ENCODE results near the gene EPGN. TPM values are rescaled to one million over a fixed set of nuclear protein-coding genes. Genes with fewer than 3 reads are reported as not detected.

EPGN gene
- total and polyA plus RNA-seq, 2 of the 13 experiments (the other 11 are each of a cell fraction or from before 2014, with no cell fraction given): not detected

DNA sequence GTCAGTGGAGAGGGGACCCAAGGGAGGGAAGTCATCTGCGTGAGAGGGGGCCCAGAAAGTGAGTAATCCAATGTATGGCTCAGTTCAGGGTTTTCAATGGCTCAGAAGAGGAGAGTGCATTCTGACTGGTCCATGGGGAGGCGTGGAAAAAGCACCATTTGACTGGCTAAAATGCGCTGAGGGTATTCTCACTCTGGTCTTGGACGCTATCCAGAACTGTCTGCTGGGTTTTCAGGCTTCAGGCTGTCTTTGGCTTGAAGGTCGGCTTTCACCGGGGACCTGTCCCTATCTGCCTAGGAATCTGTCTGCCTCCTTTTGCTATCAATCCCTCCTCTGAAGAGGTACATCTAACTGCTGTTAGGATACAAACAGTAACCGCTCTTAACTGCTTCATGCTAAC lies 26.4 kb downstream of the EPGN start:
- H3K9ac ChIP-seq (ENCODE audit: insufficient read depth, low read depth, low read length): no peak overlapping the region
- CTCF ChIA-PET (ENCODE audit: low intra/inter-chr PET ratio, low total read pairs): no interaction called here
- no peaks in the 10 kb centered on the region for H3K4me1 ChIP-seq (ENCODE audit: insufficient read depth, low read length)
- FAIRE-seq (no peak), ATAC-seq (no peak), DNase-seq (ENCODE audit: low spot score) (no peak)
- H3K9me3 ChIP-seq (ENCODE audit: low read length): no peaks in the 10 kb centered on the region
- H2AFZ ChIP-seq (ENCODE audit: low read length): no peak overlapping the region
- intact Hi-C loops (cut with micrococcal nuclease; ENCODE audit: unreplicated experiment) (no loop called here), in situ Hi-C loops (cut with HindIII; ENCODE audit: extremely low pct_ligation_motif_present, low pct_unique_long_range_greater_than_20kb) (no loop called here)
- no peaks in the 10 kb centered on the region for H3K36me3 ChIP-seq (replicated peaks in 1 of 2; ENCODE audit: control insufficient read depth in 1 of 2, insufficient read depth in 2 of 2, low read length in 2 of 2)
- H3K4me3 ChIP-seq (replicated peaks in 1 of 3; ENCODE audit: insufficient read depth in 1 of 3, low read depth in 2 of 3, low read length in 3 of 3): no peak overlapping the region
- no peak overlapping the region for H3K27ac ChIP-seq (ENCODE audit: extremely low read length, insufficient read depth, low read length)
- no peaks in the 10 kb centered on the region for H4K20me1 ChIP-seq (ENCODE audit: insufficient read depth, low read length)
- no TSS peak for BruUV-seq (replicated peaks)
- H3K27me3 ChIP-seq (ENCODE audit: control insufficient read depth in 1 of 2, insufficient read depth in 2 of 2, low read length in 2 of 2): no peaks in the 10 kb centered on the region; a peak in 1 of 5 replicates
- no peaks in the 10 kb centered on the region for H3K79me2 ChIP-seq (ENCODE audit: insufficient read depth, low read length)
- WGBS (ENCODE audit: low lambda C conversion rate): 27% methylated on average over 7 of the region's 7 CpGs
- no peak overlapping the region for H3K4me2 ChIP-seq (ENCODE audit: low read depth, low read length)
- POLR2A ChIA-PET: no interaction called here
- TF ChIP-seq, protein P1, sequence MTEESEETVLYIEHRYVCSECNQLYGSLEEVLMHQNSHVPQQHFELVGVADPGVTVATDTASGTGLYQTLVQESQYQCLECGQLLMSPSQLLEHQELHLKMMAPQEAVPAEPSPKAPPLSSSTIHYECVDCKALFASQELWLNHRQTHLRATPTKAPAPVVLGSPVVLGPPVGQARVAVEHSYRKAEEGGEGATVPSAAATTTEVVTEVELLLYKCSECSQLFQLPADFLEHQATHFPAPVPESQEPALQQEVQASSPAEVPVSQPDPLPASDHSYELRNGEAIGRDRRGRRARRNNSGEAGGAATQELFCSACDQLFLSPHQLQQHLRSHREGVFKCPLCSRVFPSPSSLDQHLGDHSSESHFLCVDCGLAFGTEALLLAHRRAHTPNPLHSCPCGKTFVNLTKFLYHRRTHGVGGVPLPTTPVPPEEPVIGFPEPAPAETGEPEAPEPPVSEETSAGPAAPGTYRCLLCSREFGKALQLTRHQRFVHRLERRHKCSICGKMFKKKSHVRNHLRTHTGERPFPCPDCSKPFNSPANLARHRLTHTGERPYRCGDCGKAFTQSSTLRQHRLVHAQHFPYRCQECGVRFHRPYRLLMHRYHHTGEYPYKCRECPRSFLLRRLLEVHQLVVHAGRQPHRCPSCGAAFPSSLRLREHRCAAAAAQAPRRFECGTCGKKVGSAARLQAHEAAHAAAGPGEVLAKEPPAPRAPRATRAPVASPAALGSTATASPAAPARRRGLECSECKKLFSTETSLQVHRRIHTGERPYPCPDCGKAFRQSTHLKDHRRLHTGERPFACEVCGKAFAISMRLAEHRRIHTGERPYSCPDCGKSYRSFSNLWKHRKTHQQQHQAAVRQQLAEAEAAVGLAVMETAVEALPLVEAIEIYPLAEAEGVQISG (CRISPR knock-in tag; IDR thresholded peaks at IDR 0.05): no peak
- TF ChIP-seq ZZZ3 (CRISPR knock-in tag; IDR thresholded peaks at IDR 0.05; ENCODE audit: borderline replicate concordance) (no peak), SRSF9 (IDR thresholded peaks at IDR 0.05; ENCODE audit: borderline replicate concordance, insufficient read depth, low read depth, low read length, poor library complexity, severe bottlenecking) (no peak), IKZF1 (IDR thresholded peaks at IDR 0.05) (no peak), NR2F1 (CRISPR knock-in tag; IDR thresholded peaks at IDR 0.05) (no peak), RFXANK (CRISPR knock-in tag; IDR thresholded peaks at IDR 0.05) (no peak), RELA (CRISPR knock-in tag; IDR thresholded peaks at IDR 0.05) (no peak), MXD4 (CRISPR knock-in tag; IDR thresholded peaks at IDR 0.05) (no peak), ZNF629 (CRISPR knock-in tag; conservative IDR thresholded peaks at IDR 0.05) (no peak)
- TF ChIP-seq, protein P2, sequence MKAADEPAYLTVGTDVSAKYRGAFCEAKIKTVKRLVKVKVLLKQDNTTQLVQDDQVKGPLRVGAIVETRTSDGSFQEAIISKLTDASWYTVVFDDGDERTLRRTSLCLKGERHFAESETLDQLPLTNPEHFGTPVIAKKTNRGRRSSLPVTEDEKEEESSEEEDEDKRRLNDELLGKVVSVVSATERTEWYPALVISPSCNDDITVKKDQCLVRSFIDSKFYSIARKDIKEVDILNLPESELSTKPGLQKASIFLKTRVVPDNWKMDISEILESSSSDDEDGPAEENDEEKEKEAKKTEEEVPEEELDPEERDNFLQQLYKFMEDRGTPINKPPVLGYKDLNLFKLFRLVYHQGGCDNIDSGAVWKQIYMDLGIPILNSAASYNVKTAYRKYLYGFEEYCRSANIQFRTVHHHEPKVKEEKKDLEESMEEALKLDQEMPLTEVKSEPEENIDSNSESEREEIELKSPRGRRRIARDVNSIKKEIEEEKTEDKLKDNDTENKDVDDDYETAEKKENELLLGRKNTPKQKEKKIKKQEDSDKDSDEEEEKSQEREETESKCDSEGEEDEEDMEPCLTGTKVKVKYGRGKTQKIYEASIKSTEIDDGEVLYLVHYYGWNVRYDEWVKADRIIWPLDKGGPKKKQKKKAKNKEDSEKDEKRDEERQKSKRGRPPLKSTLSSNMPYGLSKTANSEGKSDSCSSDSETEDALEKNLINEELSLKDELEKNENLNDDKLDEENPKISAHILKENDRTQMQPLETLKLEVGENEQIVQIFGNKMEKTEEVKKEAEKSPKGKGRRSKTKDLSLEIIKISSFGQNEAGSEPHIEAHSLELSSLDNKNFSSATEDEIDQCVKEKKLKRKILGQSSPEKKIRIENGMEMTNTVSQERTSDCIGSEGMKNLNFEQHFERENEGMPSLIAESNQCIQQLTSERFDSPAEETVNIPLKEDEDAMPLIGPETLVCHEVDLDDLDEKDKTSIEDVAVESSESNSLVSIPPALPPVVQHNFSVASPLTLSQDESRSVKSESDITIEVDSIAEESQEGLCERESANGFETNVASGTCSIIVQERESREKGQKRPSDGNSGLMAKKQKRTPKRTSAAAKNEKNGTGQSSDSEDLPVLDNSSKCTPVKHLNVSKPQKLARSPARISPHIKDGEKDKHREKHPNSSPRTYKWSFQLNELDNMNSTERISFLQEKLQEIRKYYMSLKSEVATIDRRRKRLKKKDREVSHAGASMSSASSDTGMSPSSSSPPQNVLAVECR (CRISPR knock-in tag; IDR thresholded peaks at IDR 0.05; ENCODE audit: borderline replicate concordance): no peak
- TF ChIP-seq, protein P3, sequence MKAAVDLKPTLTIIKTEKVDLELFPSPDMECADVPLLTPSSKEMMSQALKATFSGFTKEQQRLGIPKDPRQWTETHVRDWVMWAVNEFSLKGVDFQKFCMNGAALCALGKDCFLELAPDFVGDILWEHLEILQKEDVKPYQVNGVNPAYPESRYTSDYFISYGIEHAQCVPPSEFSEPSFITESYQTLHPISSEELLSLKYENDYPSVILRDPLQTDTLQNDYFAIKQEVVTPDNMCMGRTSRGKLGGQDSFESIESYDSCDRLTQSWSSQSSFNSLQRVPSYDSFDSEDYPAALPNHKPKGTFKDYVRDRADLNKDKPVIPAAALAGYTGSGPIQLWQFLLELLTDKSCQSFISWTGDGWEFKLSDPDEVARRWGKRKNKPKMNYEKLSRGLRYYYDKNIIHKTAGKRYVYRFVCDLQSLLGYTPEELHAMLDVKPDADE (CRISPR knock-in tag; IDR thresholded peaks at IDR 0.05): no peak
- TF ChIP-seq, protein P4, sequence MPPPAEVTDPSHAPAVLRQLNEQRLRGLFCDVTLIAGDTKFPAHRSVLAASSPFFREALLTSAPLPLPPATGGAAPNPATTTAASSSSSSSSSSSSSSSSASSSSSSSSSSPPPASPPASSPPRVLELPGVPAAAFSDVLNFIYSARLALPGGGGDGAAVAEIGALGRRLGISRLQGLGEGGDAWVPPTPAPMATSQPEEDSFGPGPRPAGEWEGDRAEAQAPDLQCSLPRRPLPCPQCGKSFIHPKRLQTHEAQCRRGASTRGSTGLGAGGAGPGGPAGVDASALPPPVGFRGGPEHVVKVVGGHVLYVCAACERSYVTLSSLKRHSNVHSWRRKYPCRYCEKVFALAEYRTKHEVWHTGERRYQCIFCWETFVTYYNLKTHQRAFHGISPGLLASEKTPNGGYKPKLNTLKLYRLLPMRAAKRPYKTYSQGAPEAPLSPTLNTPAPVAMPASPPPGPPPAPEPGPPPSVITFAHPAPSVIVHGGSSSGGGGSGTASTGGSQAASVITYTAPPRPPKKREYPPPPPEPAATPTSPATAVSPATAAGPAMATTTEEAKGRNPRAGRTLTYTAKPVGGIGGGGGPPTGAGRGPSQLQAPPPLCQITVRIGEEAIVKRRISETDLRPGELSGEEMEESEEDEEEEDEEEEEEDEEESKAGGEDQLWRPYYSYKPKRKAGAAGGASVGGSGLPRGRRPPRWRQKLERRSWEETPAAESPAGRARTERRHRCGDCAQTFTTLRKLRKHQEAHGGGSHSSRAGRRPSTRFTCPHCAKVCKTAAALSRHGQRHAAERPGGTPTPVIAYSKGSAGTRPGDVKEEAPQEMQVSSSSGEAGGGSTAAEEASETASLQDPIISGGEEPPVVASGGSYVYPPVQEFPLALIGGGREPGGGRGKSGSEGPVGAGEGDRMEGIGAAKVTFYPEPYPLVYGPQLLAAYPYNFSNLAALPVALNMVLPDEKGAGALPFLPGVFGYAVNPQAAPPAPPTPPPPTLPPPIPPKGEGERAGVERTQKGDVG (CRISPR knock-in tag; IDR thresholded peaks at IDR 0.05; ENCODE audit: borderline replicate concordance): no peak
